Measurements from ENCODE around the gene SLC44A3. TPM values are rescaled to one million over a fixed set of nuclear protein-coding genes. Genes with fewer than 3 reads are reported as not detected.

Gene SLC44A3
- total RNA-seq, 2 experiments from 2014 or later, result 0.37 to 0.52 TPM

GRCh38 chr1:94855307-94855700 lies 35.1 kb downstream of the SLC44A3 start:
- Mint-ChIP-seq H3K36me3 (ENCODE audit: low read depth) (no peaks in the 10 kb centered on the region), H3K27me3 (peaks cover 4% of the 10 kb centered on the region), H3K27ac (no peak overlapping the region), H3K4me1 (no peaks in the 10 kb centered on the region), H3K4me3 (no peak overlapping the region), H3K9me3 (no peaks in the 10 kb centered on the region)
- DNase-seq, result no peak
- CTCF ChIA-PET, result interaction anchor here (0.6 to 3.1 kb wide), 8 partner anchors 10 to 307 kb away, joined by 3 to 30 read pairs (median 6); no protein-coding TSS in a partner anchor
- POLR2A ChIA-PET, result no interaction called here

GRCh38 chr1:94856004-94856403 lies 35.8 kb downstream of the SLC44A3 start:
- no peak for DNase-seq
- POLR2A ChIA-PET, result no interaction called here
- H3K27ac Mint-ChIP-seq, result no peak overlapping the region

GRCh38 chr1:94856868-94857267 lies 36.7 kb downstream of the SLC44A3 start:
- no peaks in the 10 kb centered on the region for H3K4me1 Mint-ChIP-seq
- H3K27ac Mint-ChIP-seq, result no peak overlapping the region
- H3K4me3 Mint-ChIP-seq, result no peak overlapping the region
- CTCF ChIA-PET, result interaction anchor here (0.9 to 3.1 kb wide), 6 partner anchors 10 to 187 kb away, joined by 3 to 30 read pairs (median 4); no protein-coding TSS in a partner anchor
- peaks cover 2% of the 10 kb centered on the region for H3K27me3 Mint-ChIP-seq
- no peak for DNase-seq
- H3K36me3 Mint-ChIP-seq (ENCODE audit: low read depth), result no peaks in the 10 kb centered on the region
- no peaks in the 10 kb centered on the region for H3K9me3 Mint-ChIP-seq
- POLR2A ChIA-PET, result no interaction called here

More at GRCh38 chr1:94856004-94856403, 35.8 kb downstream of the SLC44A3 start:
- no peaks in the 10 kb centered on the region for H3K9me3 Mint-ChIP-seq
- no peak overlapping the region for H3K4me3 Mint-ChIP-seq
- peaks cover 2% of the 10 kb centered on the region for H3K27me3 Mint-ChIP-seq
- CTCF ChIA-PET, result interaction anchor here (0.6 to 3.1 kb wide), 4 partner anchors 73 to 308 kb away, joined by 3 to 30 read pairs (median 4); no protein-coding TSS in a partner anchor
- H3K36me3 Mint-ChIP-seq (ENCODE audit: low read depth), result no peaks in the 10 kb centered on the region
- H3K4me1 Mint-ChIP-seq, result no peaks in the 10 kb centered on the region

GRCh38 chr1:94858276-94858675 lies 38.1 kb downstream of the SLC44A3 start:
- Mint-ChIP-seq H3K9me3 (no peaks in the 10 kb centered on the region), H3K4me1 (no peaks in the 10 kb centered on the region), H3K27ac (no peak overlapping the region), H3K27me3 (peaks cover 2% of the 10 kb centered on the region), H3K36me3 (ENCODE audit: low read depth) (no peaks in the 10 kb centered on the region), H3K4me3 (no peak overlapping the region)
- ChIA-PET CTCF (no interaction called here), POLR2A (no interaction called here)
- no peak for DNase-seq

- Mint-ChIP-seq H3K4me3 (no peak overlapping the region), H3K36me3 (ENCODE audit: low read depth) (no peaks in the 10 kb centered on the region), H3K27me3 (peaks cover 2% of the 10 kb centered on the region), H3K4me1 (no peaks in the 10 kb centered on the region), H3K27ac (no peak overlapping the region), H3K9me3 (no peaks in the 10 kb centered on the region)
- ChIA-PET POLR2A (no interaction called here), CTCF (interaction anchor here (1.6 kb wide), 1 partner anchor 184 kb away, joined by 4 read pairs; no protein-coding TSS in a partner anchor)
- DNase-seq, result no peak
Measured at GRCh38 chr1:94859174-94859573, 39.0 kb downstream of the SLC44A3 start.

- ChIA-PET POLR2A (no interaction called here), CTCF (interaction anchor here (0.6 to 1.5 kb wide), 4 partner anchors 8 to 180 kb away, joined by 3 to 4 read pairs (median 3); no protein-coding TSS in a partner anchor)
- H3K27ac Mint-ChIP-seq, result no peak overlapping the region
- no peaks in the 10 kb centered on the region for H3K36me3 Mint-ChIP-seq (ENCODE audit: low read depth)
- DNase-seq, result no peak
- peaks cover 2% of the 10 kb centered on the region for H3K27me3 Mint-ChIP-seq
- H3K9me3 Mint-ChIP-seq, result no peaks in the 10 kb centered on the region
- H3K4me1 Mint-ChIP-seq, result no peaks in the 10 kb centered on the region
- H3K4me3 Mint-ChIP-seq, result no peak overlapping the region
Measured at GRCh38 chr1:94862718-94863117, 42.6 kb downstream of the SLC44A3 start.

- Mint-ChIP-seq H3K9me3 (no peaks in the 10 kb centered on the region), H3K27ac (no peak overlapping the region), H3K4me1 (no peaks in the 10 kb centered on the region), H3K4me3 (no peak overlapping the region), H3K36me3 (ENCODE audit: low read depth) (no peaks in the 10 kb centered on the region), H3K27me3 (peaks cover 2% of the 10 kb centered on the region)
- ChIA-PET POLR2A (no interaction called here), CTCF (interaction anchor here (0.6 to 1.5 kb wide), 5 partner anchors 9 to 180 kb away, joined by 3 to 4 read pairs (median 3); no protein-coding TSS in a partner anchor)
- DNase-seq, result no peak
Measured at GRCh38 chr1:94863297-94863911, 43.2 kb downstream of the SLC44A3 start.

- Mint-ChIP-seq H3K27ac (no peak overlapping the region), H3K4me3 (no peak overlapping the region), H3K27me3 (peaks cover 2% of the 10 kb centered on the region), H3K4me1 (no peaks in the 10 kb centered on the region), H3K36me3 (ENCODE audit: low read depth) (no peaks in the 10 kb centered on the region), H3K9me3 (no peaks in the 10 kb centered on the region)
- no peak for DNase-seq
- ChIA-PET POLR2A (no interaction called here), CTCF (interaction anchor here (0.6 to 2.3 kb wide), 4 partner anchors 10 to 179 kb away, joined by 3 to 8 read pairs (median 3); no protein-coding TSS in a partner anchor)
Measured at GRCh38 chr1:94863919-94864318, 43.8 kb downstream of the SLC44A3 start.

- no peak overlapping the region for H3K27ac Mint-ChIP-seq
- H3K9me3 Mint-ChIP-seq, result no peaks in the 10 kb centered on the region
- DNase-seq, result no peak
- no peaks in the 10 kb centered on the region for H3K27me3 Mint-ChIP-seq
- H3K4me3 Mint-ChIP-seq, result no peak overlapping the region
- POLR2A ChIA-PET, result no interaction called here
- H3K4me1 Mint-ChIP-seq, result no peaks in the 10 kb centered on the region
- H3K36me3 Mint-ChIP-seq (ENCODE audit: low read depth), result no peaks in the 10 kb centered on the region
- CTCF ChIA-PET, result interaction anchor here (2.3 kb wide), 1 partner anchor 11 kb away, joined by 8 read pairs; no protein-coding TSS in a partner anchor
Measured at GRCh38 chr1:94864821-94865220, 44.7 kb downstream of the SLC44A3 start.

- H3K4me1 Mint-ChIP-seq, result no peaks in the 10 kb centered on the region
- H3K9me3 Mint-ChIP-seq, result no peaks in the 10 kb centered on the region
- ChIA-PET CTCF (interaction anchor here (2.3 kb wide), 1 partner anchor 11 kb away, joined by 8 read pairs; no protein-coding TSS in a partner anchor), POLR2A (no interaction called here)
- no peaks in the 10 kb centered on the region for H3K36me3 Mint-ChIP-seq (ENCODE audit: low read depth)
- H3K27ac Mint-ChIP-seq, result no peak overlapping the region
- H3K27me3 Mint-ChIP-seq, result no peaks in the 10 kb centered on the region
- DNase-seq, result no peak
- H3K4me3 Mint-ChIP-seq, result no peak overlapping the region
Measured at GRCh38 chr1:94865360-94865759, 45.2 kb downstream of the SLC44A3 start.

- POLR2A ChIA-PET, result no interaction called here
- Mint-ChIP-seq H3K4me1 (no peaks in the 10 kb centered on the region), H3K4me3 (no peak overlapping the region)
Measured at GRCh38 chr1:94866164-94866807, 46.1 kb downstream of the SLC44A3 start.

GRCh38 chr1:94871031-94871430 lies 50.9 kb downstream of the SLC44A3 start:
- H3K9me3 Mint-ChIP-seq, result no peaks in the 10 kb centered on the region
- no peaks in the 10 kb centered on the region for H3K27me3 Mint-ChIP-seq
- no peak overlapping the region for H3K4me3 Mint-ChIP-seq
- POLR2A ChIA-PET, result no interaction called here
- no peaks in the 10 kb centered on the region for H3K4me1 Mint-ChIP-seq
- DNase-seq, result no peak
- no peaks in the 10 kb centered on the region for H3K36me3 Mint-ChIP-seq (ENCODE audit: low read depth)
- no peak overlapping the region for H3K27ac Mint-ChIP-seq
- CTCF ChIA-PET, result no interaction called here

More at GRCh38 chr1:94866164-94866807, 46.1 kb downstream of the SLC44A3 start:
- H3K27ac Mint-ChIP-seq, result no peak overlapping the region
- CTCF ChIA-PET, result interaction anchor here (0.7 to 2.3 kb wide), 2 partner anchors 12 kb away, joined by 3 to 8 read pairs; no protein-coding TSS in a partner anchor
- no peaks in the 10 kb centered on the region for H3K27me3 Mint-ChIP-seq
- no peaks in the 10 kb centered on the region for H3K9me3 Mint-ChIP-seq
- no peak for DNase-seq
- no peaks in the 10 kb centered on the region for H3K36me3 Mint-ChIP-seq (ENCODE audit: low read depth)

GRCh38 chr1:94872771-94873495 lies 52.8 kb downstream of the SLC44A3 start:
- Mint-ChIP-seq H3K27me3 (peaks cover 2% of the 10 kb centered on the region), H3K4me1 (no peaks in the 10 kb centered on the region), H3K36me3 (ENCODE audit: low read depth) (no peaks in the 10 kb centered on the region), H3K27ac (no peak overlapping the region), H3K9me3 (no peaks in the 10 kb centered on the region), H3K4me3 (no peak overlapping the region)
- CTCF ChIA-PET, result interaction anchor here (0.5 to 0.9 kb wide), 2 partner anchors 16 to 113 kb away, joined by 3 read pairs; no protein-coding TSS in a partner anchor
- DNase-seq, result no peak
- POLR2A ChIA-PET, result no interaction called here
